IPS-20b (cell line): Measurements from ENCODE around the gene VPS35L.

Source experiments
- H3K27ac ChIP-seq: one replicate; pipeline ENCODE4 v1.5.1; 2013; ENCODE audit warnings: low read length
- H3K27me3 ChIP-seq: 2 replicates; pipeline ENCODE4 v1.6.1; 2013; ENCODE audit warnings: mild to moderate bottlenecking, low read length, inconsistent platforms; ENCODE audit not compliant: insufficient read depth
- H3K36me3 ChIP-seq: 2 replicates; pipeline ENCODE4 v1.6.1; 2013; ENCODE audit warnings: low read depth, mild to moderate bottlenecking, inconsistent platforms, low read length, moderate library complexity; ENCODE audit not compliant: insufficient read depth
- H3K4me1 ChIP-seq: 2 replicates; pipeline ENCODE4 v1.6.1; 2013; ENCODE audit warnings: mild to moderate bottlenecking, control low read depth, inconsistent platforms, low read length, moderate library complexity; ENCODE audit not compliant: insufficient read depth
- H3K4me3 ChIP-seq: 2 replicates; pipeline ENCODE4 v1.5.1; 2013; ENCODE audit warnings: mild to moderate bottlenecking, low read length, inconsistent platforms
- H3K9ac ChIP-seq: 2 replicates; pipeline ENCODE4 v1.6.1; 2013; ENCODE audit warnings: low read depth, mild to moderate bottlenecking, inconsistent platforms, low read length, moderate library complexity
- H3K9me3 ChIP-seq: 2 replicates; pipeline ENCODE4 v1.6.1; 2013; ENCODE audit warnings: mild to moderate bottlenecking, low read depth, low read length, inconsistent platforms; ENCODE audit not compliant: insufficient read depth

VPS35L gene

GRCh38 chr16:19604911-19605310, 49.4 kb downstream of the VPS35L start:
- peaks cover 3% of the 10 kb centered on the region; the same call in 1 of the 2 replicates for H3K4me1 ChIP-seq
- H3K36me3 ChIP-seq: peaks cover 37% of the 10 kb centered on the region
- H3K9ac ChIP-seq: no peak overlapping the region
- H3K27ac ChIP-seq: no peak overlapping the region
- no peak overlapping the region for H3K4me3 ChIP-seq
- no peaks in the 10 kb centered on the region for H3K27me3 ChIP-seq
- H3K9me3 ChIP-seq: no peaks in the 10 kb centered on the region

GRCh38 chr16:19605701-19606100, 50.2 kb downstream of the VPS35L start:
- Histone ChIP-seq H3K36me3 (peaks cover 43% of the 10 kb centered on the region), H3K27me3 (no peaks in the 10 kb centered on the region), H3K9ac (no peak overlapping the region), H3K27ac (no peak overlapping the region), H3K4me3 (no peak overlapping the region), H3K4me1 (no peaks in the 10 kb centered on the region; the same call in 1 of the 2 replicates), H3K9me3 (no peaks in the 10 kb centered on the region)

- H3K4me3 ChIP-seq: no peak overlapping the region
- no peaks in the 10 kb centered on the region for H3K4me1 ChIP-seq
- no peaks in the 10 kb centered on the region for H3K27me3 ChIP-seq
- no peak overlapping the region for H3K27ac ChIP-seq
- H3K36me3 ChIP-seq: peaks cover 33% of the 10 kb centered on the region
- H3K9ac ChIP-seq: no peak overlapping the region
- no peaks in the 10 kb centered on the region for H3K9me3 ChIP-seq
Measured at GRCh38 chr16:19607616-19608280, 52.2 kb downstream of the VPS35L start.

- Histone ChIP-seq H3K9ac (no peak overlapping the region), H3K9me3 (no peaks in the 10 kb centered on the region), H3K27me3 (no peaks in the 10 kb centered on the region), H3K36me3 (peaks cover 33% of the 10 kb centered on the region), H3K27ac (no peak overlapping the region), H3K4me3 (no peak overlapping the region), H3K4me1 (no peaks in the 10 kb centered on the region)
Measured at GRCh38 chr16:19609359-19609758, 53.9 kb downstream of the VPS35L start.

GRCh38 chr16:19610200-19610599, 54.7 kb downstream of the VPS35L start:
- Histone ChIP-seq H3K9me3 (no peaks in the 10 kb centered on the region), H3K27ac (no peak overlapping the region), H3K4me1 (no peaks in the 10 kb centered on the region), H3K27me3 (no peaks in the 10 kb centered on the region), H3K9ac (no peak overlapping the region), H3K4me3 (no peak overlapping the region), H3K36me3 (peaks cover 39% of the 10 kb centered on the region)

- Histone ChIP-seq H3K4me3 (no peak overlapping the region), H3K36me3 (peaks cover 25% of the 10 kb centered on the region), H3K4me1 (no peaks in the 10 kb centered on the region), H3K9ac (no peak overlapping the region), H3K9me3 (no peaks in the 10 kb centered on the region), H3K27me3 (no peaks in the 10 kb centered on the region), H3K27ac (no peak overlapping the region)
Measured at GRCh38 chr16:19613834-19614233, 58.3 kb downstream of the VPS35L start.

- no peaks in the 10 kb centered on the region for H3K9me3 ChIP-seq
- H3K27ac ChIP-seq: no peak overlapping the region
- H3K4me3 ChIP-seq: no peak overlapping the region
- peaks cover 15% of the 10 kb centered on the region; the same call in 1 of the 2 replicates for H3K36me3 ChIP-seq
- H3K9ac ChIP-seq: no peak overlapping the region
- H3K4me1 ChIP-seq: no peaks in the 10 kb centered on the region
- no peaks in the 10 kb centered on the region for H3K27me3 ChIP-seq
Measured at GRCh38 chr16:19616241-19616640, 60.7 kb downstream of the VPS35L start.

- no peak overlapping the region for H3K4me3 ChIP-seq
- H3K4me1 ChIP-seq: no peaks in the 10 kb centered on the region
- no peak overlapping the region for H3K9ac ChIP-seq
- peaks cover 15% of the 10 kb centered on the region; the same call in 1 of the 2 replicates for H3K36me3 ChIP-seq
- no peaks in the 10 kb centered on the region for H3K9me3 ChIP-seq
- H3K27me3 ChIP-seq: no peaks in the 10 kb centered on the region
- H3K27ac ChIP-seq: no peak overlapping the region
Measured at GRCh38 chr16:19618876-19619275, 63.4 kb downstream of the VPS35L start.

GRCh38 chr16:19621445-19621844, 65.9 kb downstream of the VPS35L start:
- Histone ChIP-seq H3K4me3 (no peak overlapping the region), H3K27ac (no peak overlapping the region), H3K27me3 (no peaks in the 10 kb centered on the region), H3K4me1 (no peaks in the 10 kb centered on the region), H3K9ac (no peak overlapping the region), H3K9me3 (no peaks in the 10 kb centered on the region), H3K36me3 (peaks cover 10% of the 10 kb centered on the region; the same call in 1 of the 2 replicates)

GRCh38 chr16:19625039-19625438, 69.5 kb downstream of the VPS35L start:
- Histone ChIP-seq H3K4me1 (no peaks in the 10 kb centered on the region), H3K36me3 (peaks cover 17% of the 10 kb centered on the region), H3K27ac (no peak overlapping the region), H3K4me3 (no peak overlapping the region), H3K9me3 (no peaks in the 10 kb centered on the region; the same call in 1 of the 2 replicates), H3K9ac (no peak overlapping the region), H3K27me3 (no peaks in the 10 kb centered on the region)

- H3K4me3 ChIP-seq: no peak overlapping the region
- H3K9ac ChIP-seq: no peak overlapping the region
- H3K36me3 ChIP-seq: peaks cover 65% of the 10 kb centered on the region
- H3K4me1 ChIP-seq: no peaks in the 10 kb centered on the region
- H3K27ac ChIP-seq: no peak overlapping the region
- no peaks in the 10 kb centered on the region for H3K9me3 ChIP-seq
- H3K27me3 ChIP-seq: no peaks in the 10 kb centered on the region
Measured at GRCh38 chr16:19636436-19637267, 81.1 kb downstream of the VPS35L start.

- no peaks in the 10 kb centered on the region for H3K4me1 ChIP-seq
- H3K4me3 ChIP-seq: no peak overlapping the region
- peaks cover 39% of the 10 kb centered on the region for H3K36me3 ChIP-seq
- no peaks in the 10 kb centered on the region for H3K27me3 ChIP-seq
- no peak overlapping the region for H3K27ac ChIP-seq
- H3K9me3 ChIP-seq: no peaks in the 10 kb centered on the region
- no peak overlapping the region for H3K9ac ChIP-seq
Measured at GRCh38 chr16:19639986-19640421, 84.5 kb downstream of the VPS35L start.
